Keratinocyte (primary cell): ENCODE measurements around the gene TSPAN18. TPM values are rescaled to one million over a fixed set of nuclear protein-coding genes. Genes with fewer than 3 reads are reported as not detected.

ENCODE experiments used
- DNase-seq: peaks from one replicate; pipeline ENCODE4 v3.0.0-alpha.2; 2011; ENCODE audit warnings: low read depth, missing footprints, low spot score
- FAIRE-seq: peaks from 2 replicates; lab custom pipeline; 2011; peaks lifted over from hg19 to GRCh38; lab: Jason Lieb, UNC
- H2AFZ ChIP-seq: 2 replicates; pipeline ENCODE4 v1.6.0; 2012; ENCODE audit warnings: low read length, control low read depth, inconsistent platforms; ENCODE audit not compliant: control insufficient read depth
- H3K27ac ChIP-seq: 2 replicates; pipeline ENCODE4 v1.5.1; 2011; ENCODE audit warnings: low read length; ENCODE audit not compliant: control insufficient read depth, insufficient read depth
- H3K27me3 ChIP-seq: 3 replicates; pipeline ENCODE4 v1.6.0; 2011; ENCODE audit warnings: low read length; ENCODE audit not compliant: control insufficient read depth, insufficient read depth; ENCODE audit errors: extremely low read depth
- H3K36me3 ChIP-seq, 2 experiments: 2 replicates in 1 of 2; 3 replicates in 1 of 2; pipeline ENCODE4 v1.5.1; 2011; ENCODE audit warnings: low read length in 2 of 2, mild to moderate bottlenecking in 1 of 2; ENCODE audit not compliant: control insufficient read depth in 2 of 2, insufficient read depth in 2 of 2; ENCODE audit errors: extremely low read depth in 1 of 2
- H3K4me1 ChIP-seq: 3 replicates; pipeline ENCODE4 v1.5.1; 2011; ENCODE audit warnings: low read length; ENCODE audit not compliant: control insufficient read depth, insufficient read depth; ENCODE audit errors: extremely low read depth
- H3K4me2 ChIP-seq: 3 replicates; pipeline ENCODE4 v1.6.0; 2011; ENCODE audit warnings: low read depth, low read length; ENCODE audit not compliant: control insufficient read depth, insufficient read depth; ENCODE audit errors: extremely low read depth
- H3K4me3 ChIP-seq, 3 experiments: fragments of 200-600 bp in 1 of 3; sonication (generic) in 1 of 3; 2 replicates in 2 of 3; 3 replicates in 1 of 3; pipeline ENCODE4 v1.5.1; 2011 to 2016; ENCODE audit warnings: low read length in 3 of 3, mild to moderate bottlenecking in 3 of 3, control low read depth in 2 of 3, inconsistent platforms in 1 of 3, low read depth in 1 of 3, mixed read lengths in 1 of 3, mixed run types in 1 of 3, moderate library complexity in 1 of 3; ENCODE audit not compliant: control insufficient read depth in 2 of 3, insufficient read depth in 2 of 3; ENCODE audit errors: extremely low read depth in 1 of 3
- H3K79me2 ChIP-seq: 2 replicates; pipeline ENCODE4 v1.6.0; 2012; ENCODE audit warnings: low read length; ENCODE audit not compliant: control insufficient read depth, insufficient read depth
- H3K9ac ChIP-seq: 3 replicates; pipeline ENCODE4 v1.6.0; 2011; ENCODE audit warnings: low read length; ENCODE audit not compliant: control insufficient read depth, insufficient read depth; ENCODE audit errors: extremely low read depth
- H3K9me1 ChIP-seq: 3 replicates; pipeline ENCODE4 v1.6.0; 2011; ENCODE audit warnings: low read length; ENCODE audit not compliant: control insufficient read depth, insufficient read depth; ENCODE audit errors: extremely low read depth
- H3K9me3 ChIP-seq: 2 replicates; pipeline ENCODE4 v1.5.1; 2012; ENCODE audit warnings: low read depth, low read length; ENCODE audit not compliant: control insufficient read depth
- H4K20me1 ChIP-seq: 3 replicates; pipeline ENCODE4 v1.6.0; 2011; ENCODE audit warnings: low read length; ENCODE audit not compliant: control insufficient read depth, insufficient read depth; ENCODE audit errors: extremely low read depth
- EZH2 ChIP-seq: IDR thresholded peaks from one replicate; pipeline ENCODE4 v1.6.1; 2012; ENCODE audit warnings: inconsistent platforms, mild to moderate bottlenecking, low read length, moderate library complexity
- dilution Hi-C: fragments of 300-500 bp; cut with MboI; formaldehyde crosslinking; loops from one replicate; pipeline ENCODE4 v1.7.0; 2020; ENCODE audit warnings: low sequenced_read_pairs; ENCODE audit not compliant: extremely low pct_ligation_motif_present
- polyA plus RNA-seq, 5 experiments: library from polyadenylated mRNA; depleted of rRNA in 3 of 5; stranded (reverse) in 3 of 5; stranded (forward) in 1 of 5; unstranded in 1 of 5; fragments of >200 nt; gene quantifications; 1 replicate in 1 of 5; 2 replicates in 3 of 5; 3 replicates in 1 of 5; pipeline versions ENCODE4 v1.2.1 to v1.2.3, GENCODE V29; 2011 to 2012; ENCODE audit warnings: missing spikeins in 2 of 5, low read depth in 1 of 5, low replicate concordance in 1 of 5
- TF ChIP-seq, protein P1 (sequence below), 3 experiments: IDR thresholded peaks in 1 of 3; conservative IDR thresholded peaks in 1 of 3; optimal IDR thresholded peaks in 1 of 3; 2 replicates in 2 of 3; 3 replicates in 1 of 3; pipeline versions ENCODE3 to v1.5.1; 2011; ENCODE audit warnings: low read length in 3 of 3, mild to moderate bottlenecking in 3 of 3, moderate library complexity in 2 of 3, control low read depth in 1 of 3, inconsistent platforms in 1 of 3; ENCODE audit not compliant: insufficient read depth in 2 of 3; ENCODE audit errors: extremely low read depth in 1 of 3

Gene TSPAN18
- polyA plus RNA-seq, 1 donor (not counting 4 experiments of a cell fraction or from before 2014, with no cell fraction given): not detected

GRCh38 chr11:44834846-44835245, 108.1 kb downstream of the TSPAN18 start:
- dilution Hi-C loops: no loop called here
- Histone ChIP-seq H3K9me3 (no peaks in the 10 kb centered on the region), H3K4me3 (no peak overlapping the region), H3K27ac (no peak overlapping the region), H4K20me1 (no peaks in the 10 kb centered on the region), H3K4me2 (no peak overlapping the region), H3K79me2 (no peaks in the 10 kb centered on the region), H2AFZ (no peak overlapping the region), H3K9me1 (no peaks in the 10 kb centered on the region), H3K36me3 (no peaks in the 10 kb centered on the region), H3K27me3 (peaks cover 63% of the 10 kb centered on the region), H3K9ac (no peak overlapping the region), H3K4me1 (no peaks in the 10 kb centered on the region)
- FAIRE-seq (no peak), DNase-seq (no peak)
- no peak for TF ChIP-seq EZH2
- TF ChIP-seq, protein P1, sequence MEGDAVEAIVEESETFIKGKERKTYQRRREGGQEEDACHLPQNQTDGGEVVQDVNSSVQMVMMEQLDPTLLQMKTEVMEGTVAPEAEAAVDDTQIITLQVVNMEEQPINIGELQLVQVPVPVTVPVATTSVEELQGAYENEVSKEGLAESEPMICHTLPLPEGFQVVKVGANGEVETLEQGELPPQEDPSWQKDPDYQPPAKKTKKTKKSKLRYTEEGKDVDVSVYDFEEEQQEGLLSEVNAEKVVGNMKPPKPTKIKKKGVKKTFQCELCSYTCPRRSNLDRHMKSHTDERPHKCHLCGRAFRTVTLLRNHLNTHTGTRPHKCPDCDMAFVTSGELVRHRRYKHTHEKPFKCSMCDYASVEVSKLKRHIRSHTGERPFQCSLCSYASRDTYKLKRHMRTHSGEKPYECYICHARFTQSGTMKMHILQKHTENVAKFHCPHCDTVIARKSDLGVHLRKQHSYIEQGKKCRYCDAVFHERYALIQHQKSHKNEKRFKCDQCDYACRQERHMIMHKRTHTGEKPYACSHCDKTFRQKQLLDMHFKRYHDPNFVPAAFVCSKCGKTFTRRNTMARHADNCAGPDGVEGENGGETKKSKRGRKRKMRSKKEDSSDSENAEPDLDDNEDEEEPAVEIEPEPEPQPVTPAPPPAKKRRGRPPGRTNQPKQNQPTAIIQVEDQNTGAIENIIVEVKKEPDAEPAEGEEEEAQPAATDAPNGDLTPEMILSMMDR (optimal IDR thresholded peaks at IDR 0.05 in 1 of 3, IDR thresholded peaks at IDR 0.05 in 1 of 3, conservative IDR thresholded peaks at IDR 0.05 in 1 of 3; ENCODE audit: extremely low read depth in 1 of 3, insufficient read depth in 2 of 3, low read length in 3 of 3): no peak

GRCh38 chr11:44835296-44835695, 108.5 kb downstream of the TSPAN18 start:
- Histone ChIP-seq H3K9me3 (no peaks in the 10 kb centered on the region), H3K9me1 (no peaks in the 10 kb centered on the region), H3K4me2 (no peak overlapping the region), H3K36me3 (no peaks in the 10 kb centered on the region), H4K20me1 (no peaks in the 10 kb centered on the region), H3K9ac (no peak overlapping the region), H3K27ac (no peak overlapping the region), H3K4me3 (no peak overlapping the region), H3K27me3 (peaks cover 67% of the 10 kb centered on the region), H2AFZ (no peak overlapping the region), H3K79me2 (no peaks in the 10 kb centered on the region), H3K4me1 (no peaks in the 10 kb centered on the region)
- TF ChIP-seq EZH2: no peak
- TF ChIP-seq, protein P1 (optimal IDR thresholded peaks at IDR 0.05 in 1 of 3, IDR thresholded peaks at IDR 0.05 in 1 of 3, conservative IDR thresholded peaks at IDR 0.05 in 1 of 3; ENCODE audit: extremely low read depth in 1 of 3, insufficient read depth in 2 of 3, low read length in 3 of 3): no peak
- DNase-seq (no peak), FAIRE-seq (no peak)
- dilution Hi-C loops: no loop called here
